T-helper 17 cell (primary cell): ENCODE measurements around the gene METTL3. TPM values are rescaled to one million over a fixed set of nuclear protein-coding genes. Genes with fewer than 3 reads are reported as not detected.

Source experiments
- total RNA-seq, 4 donors: library from RNA in 2 of 4; stranded (reverse) in 2 of 4; gene quantifications; one replicate each; pipeline ENCODE4 v1.2.3 and lab custom pipeline; 2022 to 2026

Gene METTL3
- total RNA-seq, 2 donors from 2014 or later: 42.3 to 46.5 TPM

Other genes starting within 250 kb of the METTL3 start
- gene HNRNPC, start 241.9 kb downstream of the METTL3 start, total RNA-seq: 100 to 1,000 TPM; 576 to 580 TPM
- under 1 TPM in 1 of 2 donors, not detected in 1; 0.94 TPM for gene RPGRIP1, start 231.3 kb downstream of the METTL3 start, total RNA-seq
- 10 to 100 TPM; 47.5 to 50.7 TPM for gene SUPT16H, start 127.3 kb downstream of the METTL3 start, total RNA-seq
- gene CHD8, start 55.2 kb downstream of the METTL3 start, total RNA-seq: 100 to 1,000 TPM; 128 to 131 TPM
- 10 to 100 TPM; 35.3 to 42.6 TPM for gene RAB2B, start 34.4 kb downstream of the METTL3 start, total RNA-seq
- 100 to 1,000 TPM in 1 of 2 donors, 10 to 100 TPM in 1; 97.3 to 110 TPM for gene TOX4, start 34.1 kb downstream of the METTL3 start, total RNA-seq
- gene SALL2, start 15.0 kb upstream of the METTL3 start, total RNA-seq: 1 to 10 TPM; 1.9 to 2.1 TPM
- not detected for gene OR10G3, start 68.7 kb upstream of the METTL3 start, total RNA-seq
- not detected for gene OR10G2, start 123.6 kb upstream of the METTL3 start, total RNA-seq
- gene OR4E2, start 142.5 kb upstream of the METTL3 start, total RNA-seq: not detected
- under 1 TPM in 1 of 2 donors, not detected in 1; 0.07 TPM for gene OR4E1, start 162.5 kb upstream of the METTL3 start, total RNA-seq